HEK293 (cell line): Measurements from ENCODE around the gene AFAP1L2.

Source experiments
- CTCF ChIA-PET: fragments of 350-600 bp; formaldehyde crosslinking; extraction: SDS; loops from one replicate; lab custom pipeline; 2021; ENCODE audit warnings: antibody characterized with exemption; lab: Yijun Ruan, JAX
- POLR2A ChIA-PET: fragments of 300-600 bp; formaldehyde crosslinking; extraction: SDS; loops from one replicate; lab custom pipeline; 2020; ENCODE audit warnings: antibody characterized with exemption, inconsistent platforms; lab: Yijun Ruan, JAX
- H3K27ac ChIP-seq: fragments of 200-500 bp; sonication (Bioruptor generic); 2 replicates; pipeline ENCODE4 v1.5.1; 2014; ENCODE audit warnings: low read depth, low read length, control low read depth, inconsistent platforms; ENCODE audit errors: extremely low read depth
- H3K36me3 ChIP-seq, 2 experiments: fragments of 200-500 bp in 1 of 2; sonication (Bioruptor generic) in 1 of 2; 1 replicate in 1 of 2; 2 replicates in 1 of 2; pipeline ENCODE4 v1.5.1; 2014 to 2017; ENCODE audit warnings: inconsistent platforms in 2 of 2, low read length in 2 of 2; ENCODE audit not compliant: control insufficient read depth in 2 of 2, insufficient read depth in 1 of 2
- H3K4me1 ChIP-seq: fragments of 200-500 bp; sonication (Bioruptor generic); 2 replicates; pipeline ENCODE4 v1.5.1; 2014; ENCODE audit warnings: mild to moderate bottlenecking, low read length, inconsistent platforms; ENCODE audit not compliant: control insufficient read depth, insufficient read depth
- H3K4me3 ChIP-seq: 2 replicates; pipeline ENCODE4 v1.5.1; 2011; ENCODE audit warnings: low read depth, mild to moderate bottlenecking, control low read depth, low read length, moderate library complexity
- H3K9me3 ChIP-seq: fragments of 200-500 bp; sonication (Bioruptor generic); 2 replicates; pipeline ENCODE4 v1.5.1; 2014; ENCODE audit warnings: low read depth, low read length, inconsistent platforms; ENCODE audit not compliant: control insufficient read depth, insufficient read depth
- BCL11A ChIP-seq: fragments of 450-650 bp; formaldehyde crosslinking; IDR thresholded peaks from 2 replicates; pipeline ENCODE4 v1.5.1; 2016; ENCODE audit warnings: low read depth, missing biosample characterization, missing genetic modification characterization
- GLI2 ChIP-seq: fragments of 450-650 bp; formaldehyde crosslinking; IDR thresholded peaks from 2 replicates; pipeline ENCODE4; 2017; ENCODE audit warnings: missing biosample characterization, missing genetic modification characterization, low read depth, borderline replicate concordance
- GLIS1 ChIP-seq: fragments of 450-650 bp; formaldehyde crosslinking; IDR thresholded peaks from 2 replicates; pipeline ENCODE4 v1.5.1; 2016; ENCODE audit warnings: missing biosample characterization, missing genetic modification characterization
- MEIS1 ChIP-seq: sonication (generic); formaldehyde crosslinking; IDR thresholded peaks from 2 replicates; pipeline ENCODE4 v1.8.1; 2022; ENCODE audit warnings: missing genetic modification reagents, mild to moderate bottlenecking, borderline replicate concordance
- SCRT1 ChIP-seq: fragments of 450-650 bp; formaldehyde crosslinking; IDR thresholded peaks from 2 replicates; pipeline ENCODE4 v1.5.1; 2016; ENCODE audit warnings: missing biosample characterization, missing genetic modification characterization, borderline replicate concordance
- ZBTB21 ChIP-seq: fragments of 450-650 bp; formaldehyde crosslinking; IDR thresholded peaks from 2 replicates; pipeline ENCODE4 v1.5.1; 2017; ENCODE audit warnings: missing biosample characterization, missing genetic modification characterization
- ZFHX2 ChIP-seq: fragments of 450-650 bp; formaldehyde crosslinking; conservative IDR thresholded peaks from 2 replicates; pipeline ENCODE4 v1.5.1; 2016; ENCODE audit warnings: missing biosample characterization, missing genetic modification characterization
- ZFP37 ChIP-seq: fragments of 450-650 bp; formaldehyde crosslinking; IDR thresholded peaks from 2 replicates; pipeline ENCODE4 v1.5.1; 2016; ENCODE audit warnings: missing biosample characterization, missing genetic modification characterization
- ZNF133 ChIP-seq: fragments of 450-650 bp; formaldehyde crosslinking; IDR thresholded peaks from 2 replicates; pipeline ENCODE4 v1.5.1; 2016; ENCODE audit warnings: missing biosample characterization, missing genetic modification characterization
- ZNF239 ChIP-seq: fragments of 450-650 bp; formaldehyde crosslinking; IDR thresholded peaks from 2 replicates; pipeline ENCODE4 v1.5.1; 2016; ENCODE audit warnings: missing biosample characterization, missing genetic modification characterization
- ZNF266 ChIP-seq: fragments of 450-650 bp; formaldehyde crosslinking; IDR thresholded peaks from 2 replicates; pipeline ENCODE4 v1.5.1; 2016; ENCODE audit warnings: missing biosample characterization, missing genetic modification characterization, low read depth
- ZNF292 ChIP-seq: fragments of 450-650 bp; formaldehyde crosslinking; IDR thresholded peaks from 2 replicates; pipeline ENCODE4 v1.5.1; 2016; ENCODE audit warnings: low read depth, missing biosample characterization, missing genetic modification characterization, borderline replicate concordance
- ZNF311 ChIP-seq: fragments of 450-650 bp; formaldehyde crosslinking; IDR thresholded peaks from 2 replicates; pipeline ENCODE4 v1.5.1; 2017; ENCODE audit warnings: missing biosample characterization, missing genetic modification characterization, borderline replicate concordance
- ZNF335 ChIP-seq: fragments of 450-650 bp; formaldehyde crosslinking; conservative IDR thresholded peaks from 2 replicates; pipeline ENCODE4 v1.5.1; 2016; ENCODE audit warnings: missing biosample characterization, missing genetic modification characterization
- ZNF37A ChIP-seq: fragments of 450-650 bp; IDR thresholded peaks from 2 replicates; pipeline ENCODE4 v1.5.1; 2018; ENCODE audit warnings: missing biosample characterization, missing genetic modification characterization
- ZNF426 ChIP-seq: fragments of 450-650 bp; formaldehyde crosslinking; IDR thresholded peaks from 2 replicates; pipeline ENCODE4 v1.5.1; 2017; ENCODE audit warnings: missing biosample characterization, missing genetic modification characterization, mild to moderate bottlenecking, inconsistent platforms, moderate library complexity
- ZNF610 ChIP-seq: fragments of 450-650 bp; formaldehyde crosslinking; IDR thresholded peaks from 2 replicates; pipeline ENCODE4 v1.5.1; 2016; ENCODE audit warnings: missing biosample characterization, missing genetic modification characterization, borderline replicate concordance
- ZNF626 ChIP-seq: fragments of 450-650 bp; sonication (Bioruptor Pico); formaldehyde crosslinking; IDR thresholded peaks from 2 replicates; pipeline ENCODE4 v1.5.1; 2018; ENCODE audit warnings: missing biosample characterization, missing genetic modification characterization, inconsistent platforms
- ZNF639 ChIP-seq: fragments of 450-650 bp; formaldehyde crosslinking; IDR thresholded peaks from 2 replicates; pipeline ENCODE4 v1.5.1; 2016; ENCODE audit warnings: missing biosample characterization, missing genetic modification characterization
- ZNF704 ChIP-seq: fragments of 450-650 bp; formaldehyde crosslinking; IDR thresholded peaks from 2 replicates; pipeline ENCODE4 v1.5.1; 2016; ENCODE audit warnings: missing biosample characterization, missing genetic modification characterization
- ZNF747 ChIP-seq: fragments of 450-650 bp; formaldehyde crosslinking; IDR thresholded peaks from 2 replicates; pipeline ENCODE4 v1.5.1; 2016; ENCODE audit warnings: missing biosample characterization, missing genetic modification characterization
- TF ChIP-seq, protein P1 (sequence below): fragments of 450-650 bp; formaldehyde crosslinking; IDR thresholded peaks from 2 replicates; pipeline ENCODE4 v1.5.1; 2017; ENCODE audit warnings: missing biosample characterization, missing genetic modification characterization
- TF ChIP-seq, protein P2 (sequence below): fragments of 450-650 bp; formaldehyde crosslinking; IDR thresholded peaks from 2 replicates; pipeline ENCODE4 v1.5.1; 2016; ENCODE audit warnings: missing biosample characterization, missing genetic modification characterization
- TF ChIP-seq, protein P3 (sequence below): fragments of 450-650 bp; formaldehyde crosslinking; IDR thresholded peaks from 2 replicates; pipeline ENCODE4 v1.5.0; 2017; ENCODE audit warnings: missing biosample characterization, missing genetic modification characterization, borderline replicate concordance

AFAP1L2 gene

DNA sequence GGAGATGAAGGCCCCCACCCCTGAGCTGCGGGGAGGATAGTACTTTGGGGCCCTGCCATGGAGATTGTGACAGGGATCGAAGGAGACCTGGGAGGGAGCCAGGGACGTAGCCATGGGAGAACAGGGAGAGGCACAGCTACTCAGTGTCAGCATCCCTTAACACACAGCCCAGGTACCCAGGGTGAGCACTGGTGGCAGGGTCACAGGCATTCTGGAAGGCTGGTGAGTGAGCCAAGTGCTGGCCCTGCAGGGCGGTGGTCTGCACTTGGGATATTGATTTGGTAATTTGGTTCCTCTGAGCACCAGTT lies 125.5 kb downstream of the AFAP1L2 start:
- Histone ChIP-seq H3K9me3 (no peaks in the 10 kb centered on the region), H3K4me3 (no peak overlapping the region), H3K4me1 (no peaks in the 10 kb centered on the region), H3K27ac (no peak overlapping the region), H3K36me3 (no peaks in the 10 kb centered on the region)
- POLR2A ChIA-PET = no interaction called here
- CTCF ChIA-PET = interaction anchor here (0.7 kb wide), 1 partner anchor 818 kb away, joined by 3 read pairs; no protein-coding TSS in a partner anchor
- TF ChIP-seq ZFHX2 (no peak), ZNF266 (tag by site-specific recombination) (no peak)

GRCh38 chr10:114278140-114278883 lies 126.0 kb downstream of the AFAP1L2 start:
- TF ChIP-seq ZNF426 (tag by site-specific recombination) (no peak), ZNF639 (tag by site-specific recombination) (no peak), GLI2 (tag by site-specific recombination) (no peak), GLIS1 (tag by site-specific recombination) (no peak), ZNF37A (no peak), ZBTB21 (tag by site-specific recombination) (no peak), BCL11A (tag by site-specific recombination) (no peak), ZNF704 (tag by site-specific recombination) (no peak), ZFP37 (tag by site-specific recombination) (no peak), ZNF133 (tag by site-specific recombination) (no peak)
- TF ChIP-seq, protein P1, sequence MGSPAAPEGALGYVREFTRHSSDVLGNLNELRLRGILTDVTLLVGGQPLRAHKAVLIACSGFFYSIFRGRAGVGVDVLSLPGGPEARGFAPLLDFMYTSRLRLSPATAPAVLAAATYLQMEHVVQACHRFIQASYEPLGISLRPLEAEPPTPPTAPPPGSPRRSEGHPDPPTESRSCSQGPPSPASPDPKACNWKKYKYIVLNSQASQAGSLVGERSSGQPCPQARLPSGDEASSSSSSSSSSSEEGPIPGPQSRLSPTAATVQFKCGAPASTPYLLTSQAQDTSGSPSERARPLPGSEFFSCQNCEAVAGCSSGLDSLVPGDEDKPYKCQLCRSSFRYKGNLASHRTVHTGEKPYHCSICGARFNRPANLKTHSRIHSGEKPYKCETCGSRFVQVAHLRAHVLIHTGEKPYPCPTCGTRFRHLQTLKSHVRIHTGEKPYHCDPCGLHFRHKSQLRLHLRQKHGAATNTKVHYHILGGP (tag by site-specific recombination) = no peak
- TF ChIP-seq, protein P2, sequence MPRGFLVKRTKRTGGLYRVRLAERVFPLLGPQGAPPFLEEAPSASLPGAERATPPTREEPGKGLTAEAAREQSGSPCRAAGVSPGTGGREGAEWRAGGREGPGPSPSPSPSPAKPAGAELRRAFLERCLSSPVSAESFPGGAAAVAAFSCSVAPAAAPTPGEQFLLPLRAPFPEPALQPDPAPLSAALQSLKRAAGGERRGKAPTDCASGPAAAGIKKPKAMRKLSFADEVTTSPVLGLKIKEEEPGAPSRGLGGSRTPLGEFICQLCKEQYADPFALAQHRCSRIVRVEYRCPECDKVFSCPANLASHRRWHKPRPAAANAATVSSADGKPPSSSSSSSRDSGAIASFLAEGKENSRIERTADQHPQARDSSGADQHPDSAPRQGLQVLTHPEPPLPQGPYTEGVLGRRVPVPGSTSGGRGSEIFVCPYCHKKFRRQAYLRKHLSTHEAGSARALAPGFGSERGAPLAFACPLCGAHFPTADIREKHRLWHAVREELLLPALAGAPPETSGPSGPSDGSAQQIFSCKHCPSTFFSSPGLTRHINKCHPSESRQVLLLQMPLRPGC (tag by site-specific recombination) = no peak
- CTCF ChIA-PET = interaction anchor here (0.6 to 1.0 kb wide), 3 partner anchors 20 to 103 kb away, joined by 3 read pairs; no protein-coding TSS in a partner anchor
- no peaks in the 10 kb centered on the region for H3K36me3 ChIP-seq
- no peaks in the 10 kb centered on the region for H3K9me3 ChIP-seq
- no peaks in the 10 kb centered on the region for H3K4me1 ChIP-seq
- H3K27ac ChIP-seq = no peak overlapping the region
- POLR2A ChIA-PET = no interaction called here
- H3K4me3 ChIP-seq = no peak overlapping the region

DNA sequence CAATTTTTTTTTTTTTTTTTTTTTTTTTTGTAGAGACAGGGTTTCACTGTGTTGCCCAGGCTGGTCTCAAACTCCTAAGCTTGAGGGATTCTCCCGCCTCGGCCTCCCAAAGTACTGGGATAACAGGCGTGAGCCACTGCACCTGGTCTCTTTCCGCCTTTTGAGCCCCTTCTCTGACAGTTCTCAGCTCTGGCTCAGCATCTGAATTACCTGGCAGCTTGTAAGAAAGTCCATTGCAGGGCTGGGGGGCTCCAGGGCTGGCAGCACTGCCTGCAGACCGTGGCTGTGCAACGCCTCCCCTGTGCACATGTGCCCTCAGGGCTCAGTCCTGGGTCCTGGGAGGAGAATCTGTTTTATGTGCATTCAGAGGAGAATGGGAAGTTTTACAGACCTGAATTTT lies 127.6 kb downstream of the AFAP1L2 start:
- POLR2A ChIA-PET = no interaction called here
- Histone ChIP-seq H3K9me3 (no peaks in the 10 kb centered on the region), H3K27ac (no peak overlapping the region), H3K4me1 (no peaks in the 10 kb centered on the region), H3K36me3 (no peaks in the 10 kb centered on the region), H3K4me3 (no peak overlapping the region)
- CTCF ChIA-PET = no interaction called here
- TF ChIP-seq ZNF610 (no peak), ZNF747 (tag by site-specific recombination) (no peak), ZNF335 (no peak), ZNF626 (tag by site-specific recombination) (no peak), MEIS1 (CRISPR knock-in tag) (no peak), SCRT1 (tag by site-specific recombination) (no peak), ZNF292 (tag by site-specific recombination) (no peak), ZNF311 (tag by site-specific recombination) (no peak), ZNF239 (tag by site-specific recombination) (no peak)
- TF ChIP-seq, protein P3, sequence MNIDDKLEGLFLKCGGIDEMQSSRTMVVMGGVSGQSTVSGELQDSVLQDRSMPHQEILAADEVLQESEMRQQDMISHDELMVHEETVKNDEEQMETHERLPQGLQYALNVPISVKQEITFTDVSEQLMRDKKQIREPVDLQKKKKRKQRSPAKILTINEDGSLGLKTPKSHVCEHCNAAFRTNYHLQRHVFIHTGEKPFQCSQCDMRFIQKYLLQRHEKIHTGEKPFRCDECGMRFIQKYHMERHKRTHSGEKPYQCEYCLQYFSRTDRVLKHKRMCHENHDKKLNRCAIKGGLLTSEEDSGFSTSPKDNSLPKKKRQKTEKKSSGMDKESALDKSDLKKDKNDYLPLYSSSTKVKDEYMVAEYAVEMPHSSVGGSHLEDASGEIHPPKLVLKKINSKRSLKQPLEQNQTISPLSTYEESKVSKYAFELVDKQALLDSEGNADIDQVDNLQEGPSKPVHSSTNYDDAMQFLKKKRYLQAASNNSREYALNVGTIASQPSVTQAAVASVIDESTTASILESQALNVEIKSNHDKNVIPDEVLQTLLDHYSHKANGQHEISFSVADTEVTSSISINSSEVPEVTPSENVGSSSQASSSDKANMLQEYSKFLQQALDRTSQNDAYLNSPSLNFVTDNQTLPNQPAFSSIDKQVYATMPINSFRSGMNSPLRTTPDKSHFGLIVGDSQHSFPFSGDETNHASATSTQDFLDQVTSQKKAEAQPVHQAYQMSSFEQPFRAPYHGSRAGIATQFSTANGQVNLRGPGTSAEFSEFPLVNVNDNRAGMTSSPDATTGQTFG = no peak
